Fibroblast of lung (primary cell): ENCODE data around the gene GGTLC1. TPM values are rescaled to one million over a fixed set of nuclear protein-coding genes. Genes with fewer than 3 reads are reported as not detected.

Source experiments
- DNase-seq, 2 donors: peaks; one replicate each; pipeline versions ENCODE4 v3.0.0 to v3.0.0-alpha.2; 2010; ENCODE audit warnings: low read depth in 2 of 2
- H2AFZ ChIP-seq: 2 replicates; pipeline ENCODE4 v1.5.1; 2012; ENCODE audit warnings: low read length, control low read depth, inconsistent platforms
- H3K27ac ChIP-seq: 2 replicates; pipeline ENCODE4 v1.5.1; 2011; ENCODE audit warnings: low read length, control low read depth; ENCODE audit not compliant: insufficient read depth
- H3K27me3 ChIP-seq: 2 replicates; pipeline ENCODE4 v1.5.1; 2011; ENCODE audit warnings: mild to moderate bottlenecking, low read length; ENCODE audit not compliant: control insufficient read depth, insufficient read depth
- H3K36me3 ChIP-seq: 2 replicates; pipeline ENCODE4 v1.5.1; 2011; ENCODE audit warnings: low read length; ENCODE audit not compliant: control insufficient read depth, insufficient read depth
- H3K4me1 ChIP-seq: 2 replicates; pipeline ENCODE4 v1.5.1; 2011; ENCODE audit warnings: low read length; ENCODE audit not compliant: control insufficient read depth, insufficient read depth; ENCODE audit errors: extremely low read depth
- H3K4me2 ChIP-seq: 2 replicates; pipeline ENCODE4 v1.5.1; 2011; ENCODE audit warnings: low read length, control low read depth; ENCODE audit not compliant: insufficient read depth; ENCODE audit errors: extremely low read depth
- H3K4me3 ChIP-seq, 4 experiments: fragments of 200-600 bp in 1 of 4; sonication (generic) in 1 of 4; replicated peaks in 1 of 4; 2 replicates each; pipeline ENCODE4 v1.5.1; 2011 to 2016; ENCODE audit warnings: low read length in 4 of 4, low read depth in 3 of 4, mild to moderate bottlenecking in 3 of 4, control low read depth in 2 of 4, inconsistent platforms in 1 of 4, mixed read lengths in 1 of 4; ENCODE audit not compliant: insufficient read depth in 1 of 4; ENCODE audit errors: control extremely low read depth in 1 of 4
- H3K79me2 ChIP-seq: 2 replicates; pipeline ENCODE4 v1.5.1; 2012; ENCODE audit warnings: mild to moderate bottlenecking, low read length, inconsistent platforms; ENCODE audit not compliant: control insufficient read depth, insufficient read depth
- H3K9ac ChIP-seq: 2 replicates; pipeline ENCODE4 v1.5.1; 2011; ENCODE audit warnings: mild to moderate bottlenecking, low read length, control low read depth; ENCODE audit not compliant: insufficient read depth
- H3K9me3 ChIP-seq: 2 replicates; pipeline ENCODE4 v1.5.1; 2012; ENCODE audit warnings: low read depth, low read length; ENCODE audit not compliant: control insufficient read depth, insufficient read depth
- H4K20me1 ChIP-seq: 2 replicates; pipeline ENCODE4 v1.5.1; 2011; ENCODE audit warnings: low read length; ENCODE audit not compliant: control insufficient read depth, insufficient read depth; ENCODE audit errors: extremely low read depth
- CTCF ChIP-seq, 2 donors: IDR thresholded peaks in 1 of 2; conservative IDR thresholded peaks in 1 of 2; 1 replicate in 1 of 2; 2 replicates in 1 of 2; pipeline ENCODE4 v1.5.1; 2011 to 2012; ENCODE audit warnings: low read length in 2 of 2, control low read depth in 1 of 2, inconsistent platforms in 1 of 2, low read depth in 1 of 2, mild to moderate bottlenecking in 1 of 2
- EZH2 ChIP-seq: IDR thresholded peaks from 2 replicates; pipeline ENCODE4 v1.5.1; 2012; ENCODE audit warnings: low read length, control low read depth, mild to moderate bottlenecking; ENCODE audit errors: missing control alignments
- polyA plus RNA-seq, 2 donors: library from polyadenylated mRNA; depleted of rRNA in 1 of 2; stranded (reverse) in 1 of 2; unstranded in 1 of 2; fragments of >200 nt; gene quantifications; 2 replicates each; pipeline ENCODE4 v1.2.1, GENCODE V29; 2011 to 2012; ENCODE audit warnings: missing spikeins in 1 of 2
- total RNA-seq: library from RNA; depleted of rRNA; stranded (reverse); fragments of >200 nt; gene quantifications from 2 replicates; pipeline ENCODE4 v1.2.1, GENCODE V29; 2014

The GGTLC1 gene
- total and polyA plus RNA-seq, 2 donors (not counting 1 experiment from before 2014, with no cell fraction given) = not detected

- no peak overlapping the region for H3K9ac ChIP-seq
- no peak overlapping the region for H3K4me2 ChIP-seq
- no peak overlapping the region for H2AFZ ChIP-seq
- no peak for DNase-seq
- no peaks in the 10 kb centered on the region for H3K4me1 ChIP-seq
- TF ChIP-seq CTCF (conservative IDR thresholded peaks at IDR 0.05 in 1 of 2, IDR thresholded peaks at IDR 0.05 in 1 of 2; ENCODE audit: low read depth in 1 of 2, low read length in 2 of 2) = no peak
- TF ChIP-seq EZH2 = no peak
- no peak overlapping the region for H3K4me3 ChIP-seq
- no peaks in the 10 kb centered on the region for H4K20me1 ChIP-seq
- H3K27ac ChIP-seq = no peak overlapping the region
- H3K36me3 ChIP-seq = no peaks in the 10 kb centered on the region
- H3K79me2 ChIP-seq = no peaks in the 10 kb centered on the region
- H3K27me3 ChIP-seq = no peaks in the 10 kb centered on the region
- H3K9me3 ChIP-seq = no peaks in the 10 kb centered on the region
Measured at GRCh38 chr20:23959054-23959453, 29.5 kb downstream of the GGTLC1 start.

- H3K4me1 ChIP-seq = no peaks in the 10 kb centered on the region
- no peak overlapping the region for H3K9ac ChIP-seq
- no peak for TF ChIP-seq EZH2
- TF ChIP-seq CTCF (conservative IDR thresholded peaks at IDR 0.05 in 1 of 2, IDR thresholded peaks at IDR 0.05 in 1 of 2; ENCODE audit: low read depth in 1 of 2, low read length in 2 of 2) = no peak
- H3K4me2 ChIP-seq = no peak overlapping the region
- no peaks in the 10 kb centered on the region for H4K20me1 ChIP-seq
- no peaks in the 10 kb centered on the region for H3K79me2 ChIP-seq
- no peaks in the 10 kb centered on the region for H3K27me3 ChIP-seq
- H3K9me3 ChIP-seq = no peaks in the 10 kb centered on the region
- H3K4me3 ChIP-seq = no peak overlapping the region
- H2AFZ ChIP-seq = no peak overlapping the region
- no peak overlapping the region for H3K27ac ChIP-seq
- H3K36me3 ChIP-seq = no peaks in the 10 kb centered on the region
- no peak for DNase-seq
Measured at GRCh38 chr20:23955896-23956295, 32.7 kb downstream of the GGTLC1 start.

- Histone ChIP-seq H3K9me3 (no peaks in the 10 kb centered on the region), H2AFZ (no peak overlapping the region), H3K4me2 (no peak overlapping the region), H3K36me3 (no peaks in the 10 kb centered on the region), H3K4me1 (no peaks in the 10 kb centered on the region), H3K27ac (no peak overlapping the region), H3K4me3 (no peak overlapping the region), H3K27me3 (no peaks in the 10 kb centered on the region), H4K20me1 (no peaks in the 10 kb centered on the region), H3K9ac (no peak overlapping the region), H3K79me2 (no peaks in the 10 kb centered on the region)
- TF ChIP-seq EZH2 = no peak
- no peak for TF ChIP-seq CTCF (conservative IDR thresholded peaks at IDR 0.05 in 1 of 2, IDR thresholded peaks at IDR 0.05 in 1 of 2; ENCODE audit: low read depth in 1 of 2, low read length in 2 of 2)
- no peak for DNase-seq
Measured at GRCh38 chr20:23954008-23954745, 34.4 kb downstream of the GGTLC1 start.
